Measurements from ENCODE around the gene FAHD1. TPM values are rescaled to one million over a fixed set of nuclear protein-coding genes. Genes with fewer than 3 reads are reported as not detected.

Gene FAHD1
- total RNA-seq (2022; extraction: Qiagen RNA extraction) = 47.7 to 53.9 TPM (median 52.3 TPM) in 5 replicates

DNA sequence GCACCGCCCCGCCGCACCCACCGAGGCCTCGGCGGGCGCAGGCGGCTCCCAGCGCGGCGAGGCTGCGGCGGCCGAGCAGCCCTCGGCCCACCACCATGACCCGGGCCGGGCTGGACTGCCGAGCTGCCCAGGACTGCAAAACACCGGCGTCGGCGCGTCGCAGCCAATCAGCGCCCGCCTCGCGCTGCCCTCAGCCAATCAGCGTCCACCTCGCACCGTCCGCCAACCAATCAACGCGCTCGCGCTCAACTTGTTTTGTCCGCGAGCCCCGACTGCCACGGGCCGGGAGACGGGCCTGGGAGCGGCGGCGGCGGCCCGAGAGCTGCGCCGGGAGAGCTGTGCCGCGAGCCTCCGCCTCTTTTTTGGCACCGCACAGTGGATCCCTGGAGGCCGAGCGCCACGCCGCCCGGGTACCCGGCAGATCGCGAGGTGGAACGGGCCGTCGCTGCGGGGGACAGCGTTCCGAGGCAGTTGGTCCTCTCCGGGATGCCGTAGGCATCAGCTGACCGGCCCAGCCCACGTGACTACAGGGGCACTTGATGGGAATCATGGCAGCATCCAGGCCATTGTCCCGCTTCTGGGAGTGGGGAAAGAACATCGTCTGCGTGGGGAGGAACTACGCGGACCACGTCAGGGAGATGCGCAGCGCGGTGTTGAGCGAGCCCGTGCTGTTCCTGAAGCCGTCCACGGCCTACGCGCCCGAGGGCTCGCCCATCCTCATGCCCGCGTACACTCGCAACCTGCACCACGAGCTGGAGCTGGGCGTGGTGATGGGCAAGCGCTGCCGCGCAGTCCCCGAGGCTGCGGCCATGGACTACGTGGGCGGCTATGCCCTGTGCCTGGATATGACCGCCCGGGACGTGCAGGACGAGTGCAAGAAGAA, at the start of gene FAHD1, which contains the start of gene HAGH:
FAHD1 (plus strand) TSS at position 516 of the 883 bp plus-strand sequence; CDS start at position 549, 33 bp downstream.
HAGH (minus strand) TSS at position 135 of the 883 bp plus-strand sequence; CDS start at position 97, 38 bp downstream.

DNA sequence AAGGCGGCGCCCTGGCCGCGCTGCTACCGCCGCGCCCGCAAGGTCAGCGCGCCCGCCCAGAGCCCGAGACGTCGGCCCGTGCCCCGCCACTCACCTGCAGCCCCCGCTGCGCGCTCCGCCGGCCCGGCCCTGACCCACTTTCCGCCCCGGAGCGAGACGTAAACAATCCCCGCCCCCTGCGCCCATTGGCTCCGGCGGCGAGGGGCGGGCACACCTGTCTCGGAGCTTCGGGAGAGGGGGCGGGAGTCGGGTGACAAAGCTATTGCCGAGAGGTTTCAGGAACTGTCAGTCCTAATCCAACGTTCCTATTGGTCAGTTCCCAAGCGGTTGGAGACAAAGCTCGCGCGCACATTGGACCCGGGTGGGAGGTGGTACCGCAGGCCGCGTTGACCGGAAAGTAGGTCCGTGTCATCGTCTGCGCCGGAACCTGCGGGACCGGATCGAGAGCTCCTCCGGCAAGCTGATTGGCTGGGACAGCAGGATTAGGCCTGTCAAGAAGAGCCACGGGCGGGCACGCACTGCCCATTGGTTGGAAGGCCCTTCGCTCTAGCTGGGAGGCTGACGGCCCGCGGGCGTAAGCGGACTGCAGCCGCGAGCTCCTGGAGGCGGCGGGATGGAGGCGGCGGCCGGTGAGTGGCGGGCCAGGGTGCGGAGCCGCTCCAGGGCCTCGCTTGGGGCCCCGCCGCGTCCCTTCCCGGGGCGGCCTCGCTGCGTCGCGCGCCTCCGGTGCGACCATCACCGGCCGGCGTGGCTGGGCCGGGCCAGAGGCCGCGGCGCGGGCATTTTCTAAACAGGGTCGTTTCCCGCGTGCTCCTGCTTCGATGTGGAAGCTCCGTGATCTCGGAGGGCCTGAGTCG, 44.4 kb upstream of the FAHD1 start, which contains the start of the genes NUBP2 and SPSB3:
NUBP2 (plus strand) TSS at position 553 of the 857 bp plus-strand sequence; CDS start at position 614, 61 bp downstream.
SPSB3 (minus strand) TSS at position 164 of the 857 bp plus-strand sequence. CDS start 1,088 bp downstream, outside the sequence.

DNA sequence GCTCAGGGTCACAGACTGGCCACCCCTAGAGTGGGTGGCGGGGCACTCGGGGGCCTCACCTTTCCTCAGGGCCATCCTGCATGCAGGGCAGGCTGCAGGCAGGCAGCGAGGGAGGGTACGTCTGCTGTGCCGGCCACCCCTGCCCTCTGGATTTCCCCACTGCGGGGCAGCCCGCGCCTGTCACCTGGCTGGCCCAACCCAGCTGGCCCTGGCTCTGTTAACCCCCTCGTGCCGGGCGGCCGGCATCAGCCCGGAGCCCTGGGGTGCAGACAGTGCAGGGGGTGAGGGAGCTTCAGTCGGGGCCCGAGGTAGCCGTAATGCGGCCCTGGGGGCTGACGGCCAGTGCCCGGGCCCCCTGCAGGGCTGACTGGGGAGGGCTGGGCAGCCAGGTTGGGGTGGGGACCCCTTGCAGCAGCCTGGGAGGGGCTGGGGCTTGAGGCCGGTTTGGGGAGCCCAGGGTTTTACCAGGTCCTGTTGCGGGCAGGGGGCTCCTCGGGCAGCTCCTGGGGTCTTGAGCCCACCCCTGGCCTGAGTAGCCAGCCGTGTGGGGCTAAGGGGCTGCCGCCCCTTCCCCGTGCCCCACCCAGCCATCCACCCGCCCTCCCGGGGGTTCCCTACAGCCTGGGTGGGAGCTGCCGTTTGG, 33.3 kb upstream of the FAHD1 start, which contains the start of gene IGFALS:
IGFALS (minus strand) TSS at position 128 of the 643 bp plus-strand sequence; CDS start at position 75, 53 bp downstream.

DNA sequence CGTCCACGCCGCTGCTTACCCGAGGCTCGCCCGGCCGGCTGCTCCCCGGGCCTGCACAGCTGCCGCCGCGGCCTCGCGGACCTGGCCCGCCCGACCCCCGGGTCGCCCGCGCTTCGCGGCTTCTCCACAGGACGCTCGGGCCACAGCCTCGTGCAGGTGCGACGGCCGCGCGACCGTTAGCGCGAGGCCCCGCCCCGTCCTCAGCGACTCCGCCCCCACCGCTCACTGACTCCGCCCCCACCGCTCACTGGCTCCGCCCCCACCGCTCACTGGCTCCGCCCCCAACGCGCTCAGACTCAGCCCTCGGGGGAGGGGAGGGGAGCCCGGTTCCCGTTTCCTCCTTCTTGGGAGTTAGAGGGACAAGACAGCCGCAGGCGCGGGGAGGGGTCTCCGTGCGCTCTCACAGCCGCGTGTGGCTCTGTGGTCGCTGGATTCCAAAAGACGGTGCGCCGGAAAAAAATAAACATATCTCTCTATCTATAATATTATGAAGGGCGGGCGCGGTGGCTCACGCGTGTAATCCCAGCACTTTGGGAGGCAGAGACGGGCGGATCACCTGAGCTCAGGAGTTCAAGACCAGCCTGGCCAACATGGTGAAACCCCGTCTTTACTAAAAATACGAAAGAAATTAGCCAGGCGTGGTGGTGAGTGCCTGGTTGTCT, 45.1 kb downstream of the FAHD1 start, which contains the start of gene MEIOB:
MEIOB (minus strand) TSS at position 191 of the 662 bp plus-strand sequence. CDS start 3,989 bp downstream, outside the sequence.

Other genes with a start within 250 kb of the FAHD1 start
- gene IFT140, start 215.1 kb upstream of the FAHD1 start, total RNA-seq (2022; extraction: Qiagen RNA extraction) = 7.8 to 9.4 TPM (median 9.2 TPM) in 5 replicates
- 11.3 to 18.8 TPM (median 17.0 TPM) in 5 replicates for gene CRAMP1, start 214.8 kb upstream of the FAHD1 start, total RNA-seq (2022; extraction: Qiagen RNA extraction)
- gene JPT2, start 148.9 kb upstream of the FAHD1 start, total RNA-seq (2022; extraction: Qiagen RNA extraction) = 164 to 217 TPM (median 172 TPM) in 5 replicates
- 34.2 to 66.6 TPM (median 61.2 TPM) in 5 replicates for gene MAPK8IP3, start 121.0 kb upstream of the FAHD1 start, total RNA-seq (2022; extraction: Qiagen RNA extraction)
- 28.9 to 70.0 TPM (median 65.7 TPM) in 5 replicates for gene NME3, start 55.7 kb upstream of the FAHD1 start, total RNA-seq (2022; extraction: Qiagen RNA extraction)
- gene EME2, start 54.4 kb upstream of the FAHD1 start, total RNA-seq (2022; extraction: Qiagen RNA extraction) = 5.2 to 12.2 TPM (median 10.1 TPM) in 5 replicates
- 153 to 277 TPM (median 252 TPM) in 5 replicates for gene MRPS34, start 54.1 kb upstream of the FAHD1 start, total RNA-seq (2022; extraction: Qiagen RNA extraction)
- gene SPSB3, start 44.6 kb upstream of the FAHD1 start, total RNA-seq (2022; extraction: Qiagen RNA extraction) = 15.2 to 28.8 TPM (median 25.6 TPM) in 5 replicates
- 57.1 to 94.6 TPM (median 90.2 TPM) in 5 replicates for gene NUBP2, start 44.2 kb upstream of the FAHD1 start, total RNA-seq (2022; extraction: Qiagen RNA extraction)
- gene IGFALS, start 33.5 kb upstream of the FAHD1 start, total RNA-seq (2022; extraction: Qiagen RNA extraction) = 0.04 to 0.13 TPM (median 0.08 TPM) in 3 of 5 replicates, not detected in the others
- gene HAGH, start 381 bp upstream of the FAHD1 start, total RNA-seq (2022; extraction: Qiagen RNA extraction) = 58.3 to 76.8 TPM (median 69.0 TPM) in 5 replicates
- gene MEIOB, start 45.0 kb downstream of the FAHD1 start, total RNA-seq (2022; extraction: Qiagen RNA extraction) = 1.7 to 2.3 TPM (median 1.9 TPM) in 5 replicates
- 1.6 to 3.9 TPM (median 3.0 TPM) in 5 replicates for gene HS3ST6, start 91.2 kb downstream of the FAHD1 start, total RNA-seq (2022; extraction: Qiagen RNA extraction)
- gene MSRB1, start 116.0 kb downstream of the FAHD1 start, total RNA-seq (2022; extraction: Qiagen RNA extraction) = 25.7 to 36.5 TPM (median 34.4 TPM) in 5 replicates
- gene RPL3L, start 127.5 kb downstream of the FAHD1 start, total RNA-seq (2022; extraction: Qiagen RNA extraction) = not detected in 5 replicates
- 230 to 308 TPM (median 254 TPM) in 5 replicates for gene NDUFB10, start 132.3 kb downstream of the FAHD1 start, total RNA-seq (2022; extraction: Qiagen RNA extraction)
- gene RPS2, start 137.6 kb downstream of the FAHD1 start, total RNA-seq (2022; extraction: Qiagen RNA extraction) = 3,823 to 5,639 TPM (median 5,518 TPM) in 5 replicates
- gene RNF151, start 139.7 kb downstream of the FAHD1 start, total RNA-seq (2022; extraction: Qiagen RNA extraction) = 0.10 TPM in 1 of 5 replicates, not detected in the others
- 32.8 to 46.2 TPM (median 39.0 TPM) in 5 replicates for gene TBL3, start 144.8 kb downstream of the FAHD1 start, total RNA-seq (2022; extraction: Qiagen RNA extraction)
- 0.09 to 0.52 TPM (median 0.21 TPM) in 5 replicates for gene NOXO1, start 154.3 kb downstream of the FAHD1 start, total RNA-seq (2022; extraction: Qiagen RNA extraction)
- gene GFER, start 157.0 kb downstream of the FAHD1 start, total RNA-seq (2022; extraction: Qiagen RNA extraction) = 21.3 to 45.6 TPM (median 42.0 TPM) in 5 replicates
- gene SYNGR3, start 162.8 kb downstream of the FAHD1 start, total RNA-seq (2022; extraction: Qiagen RNA extraction) = 5.5 to 9.7 TPM (median 8.2 TPM) in 5 replicates
- gene ZNF598, start 182.6 kb downstream of the FAHD1 start, total RNA-seq (2022; extraction: Qiagen RNA extraction) = 45.4 to 65.2 TPM (median 62.1 TPM) in 5 replicates
- gene NPW, start 192.6 kb downstream of the FAHD1 start, total RNA-seq (2022; extraction: Qiagen RNA extraction) = 0.87 to 1.3 TPM (median 1.1 TPM) in 5 replicates
- gene NHERF2, start 199.7 kb downstream of the FAHD1 start, total RNA-seq (2022; extraction: Qiagen RNA extraction) = 43.6 to 63.6 TPM (median 62.0 TPM) in 5 replicates
- 37.5 to 51.5 TPM (median 47.5 TPM) in 5 replicates for gene NTHL1, start 220.6 kb downstream of the FAHD1 start, total RNA-seq (2022; extraction: Qiagen RNA extraction)
- gene TSC2, start 220.8 kb downstream of the FAHD1 start, total RNA-seq (2022; extraction: Qiagen RNA extraction) = 26.6 to 43.3 TPM (median 38.2 TPM) in 5 replicates

Measured in A549 treated with CORT108297 at 1 μM for 4 hours (cell line).